LNCAP (cell line): ENCODE measurements around the gene ICA1.

Source experiments
- CTCF ChIP-seq: fragments of 450-650 bp; IDR thresholded peaks from 2 replicates; pipeline ENCODE4 v1.5.1; 2017; ENCODE audit warnings: mild to moderate bottlenecking

ICA1 gene

GRCh38 chr7:8169171-8169570, 92.8 kb downstream of the ICA1 start:
- TF ChIP-seq CTCF = no peak

GRCh38 chr7:8168336-8168735, 93.6 kb downstream of the ICA1 start:
- TF ChIP-seq CTCF = no peak

- no peak for TF ChIP-seq CTCF
These were observed 96.8 kb downstream of the ICA1 start for GRCh38 chr7:8165150-8165549.

- TF ChIP-seq CTCF = no peak
These were observed 99.8 kb downstream of the ICA1 start for GRCh38 chr7:8162181-8162580.

- no peak for TF ChIP-seq CTCF
These were observed 100.6 kb downstream of the ICA1 start for GRCh38 chr7:8161364-8161828.

- no peak for TF ChIP-seq CTCF
These were observed 101.1 kb downstream of the ICA1 start for GRCh38 chr7:8160779-8161345.

- TF ChIP-seq CTCF = no peak
These were observed 101.7 kb downstream of the ICA1 start for GRCh38 chr7:8160250-8160649.

GRCh38 chr7:8159595-8159994, 102.4 kb downstream of the ICA1 start:
- no peak for TF ChIP-seq CTCF
